GM12878 (cell line): ENCODE results near the gene KIRREL3. TPM values are rescaled to one million over a fixed set of nuclear protein-coding genes. Genes with fewer than 3 reads are reported as not detected.

Experiments used
- ATAC-seq: fragments of 200-7000 bp; cut with Tn5 transposase; 3 replicates; pipeline ENCODE4 v1.9.1; 2020; ENCODE audit warnings: mild to moderate bottlenecking, moderate library complexity
- BruUV-seq: library from RNA; stranded (reverse); fragments of 400-500 nt; replicated peaks from 2 replicates; lab custom pipeline; 2021; lab: Mats Ljungman, UMichigan
- CTCF ChIA-PET: fragments of 300-600 bp; sonication (Branson Sonifier 250); formaldehyde crosslinking; extraction: SDS; loops from one replicate; lab custom pipeline; 2021; ENCODE audit warnings: inconsistent platforms; lab: Yijun Ruan, JAX
- POLR2A ChIA-PET: fragments of 350-600 bp; formaldehyde crosslinking; extraction: SDS; loops from one replicate; lab custom pipeline; 2021; ENCODE audit warnings: inconsistent platforms; lab: Charles Lee
- RAD21 ChIA-PET: fragments of 300-600 bp; sonication (Branson Sonifier 250); formaldehyde crosslinking; loops from one replicate; lab custom pipeline; 2023; ENCODE audit warnings: antibody characterized with exemption; ENCODE audit not compliant: unreplicated experiment; lab: Charles Lee
- SMC1A ChIA-PET: fragments of 300-600 bp; sonication (Branson Sonifier 250); formaldehyde crosslinking; loops from one replicate; lab custom pipeline; 2023; ENCODE audit not compliant: unreplicated experiment, uncharacterized antibody; lab: Charles Lee
- DNase-seq: peaks from one replicate; pipeline ENCODE4 v3.0.0-alpha.2; 2011; ENCODE audit warnings: low read depth, low spot score
- FAIRE-seq: peaks from 3 replicates; lab custom pipeline; 2011; peaks lifted over from hg19 to GRCh38; lab: Jason Lieb, UNC
- H2AFZ ChIP-seq: 2 replicates; pipeline ENCODE4 v1.6.0; 2011; ENCODE audit warnings: low read depth, low read length, control low read depth; ENCODE audit not compliant: control insufficient read depth
- H3K27ac ChIP-seq: 2 replicates; pipeline ENCODE4 v1.5.1; 2011; ENCODE audit warnings: control low read depth; ENCODE audit not compliant: control insufficient read depth, insufficient read depth
- H3K27me3 ChIP-seq, 2 experiments: replicated peaks in 1 of 2; 2 replicates each; pipeline versions ENCODE4 v1.6.0 to v1.6.1; 2011; ENCODE audit warnings: low read length in 1 of 2; ENCODE audit not compliant: control insufficient read depth in 2 of 2, insufficient read depth in 2 of 2
- H3K36me3 ChIP-seq, 2 experiments: 2 replicates each; pipeline ENCODE4 v1.5.1; 2011; ENCODE audit warnings: low read length in 1 of 2; ENCODE audit not compliant: control insufficient read depth in 2 of 2, insufficient read depth in 2 of 2
- H3K4me1 ChIP-seq: 2 replicates; pipeline ENCODE4 v1.6.1; 2011; ENCODE audit warnings: mild to moderate bottlenecking, low read length, moderate library complexity, mixed read lengths; ENCODE audit not compliant: control insufficient read depth, insufficient read depth
- H3K4me2 ChIP-seq: 2 replicates; pipeline ENCODE4 v1.6.0; 2011; ENCODE audit warnings: control low read depth; ENCODE audit not compliant: control insufficient read depth, insufficient read depth
- H3K4me3 ChIP-seq: fragments of 200-600 bp; sonication (generic); 2 replicates; pipeline ENCODE4 v1.5.1; 2016
- H3K79me2 ChIP-seq: 2 replicates; pipeline ENCODE4 v1.6.0; 2011; ENCODE audit warnings: low read length; ENCODE audit not compliant: control insufficient read depth, insufficient read depth
- H3K9ac ChIP-seq: 2 replicates; pipeline ENCODE4 v1.8.0; 2011; ENCODE audit warnings: low read length, control low read depth, mixed read lengths; ENCODE audit not compliant: control insufficient read depth, insufficient read depth
- H3K9me3 ChIP-seq: replicated peaks from 3 replicates; pipeline ENCODE4 v1.5.1; 2011; ENCODE audit warnings: mild to moderate bottlenecking, low read length; ENCODE audit not compliant: control insufficient read depth, insufficient read depth
- H4K20me1 ChIP-seq: 2 replicates; pipeline ENCODE4 v1.6.0; 2011; ENCODE audit not compliant: control insufficient read depth, insufficient read depth
- CBX5 ChIP-seq: sonication (generic); IDR thresholded peaks from 2 replicates; pipeline ENCODE4 v1.6.1; 2016; ENCODE audit warnings: low read depth, moderate library complexity, mild to moderate bottlenecking, inconsistent platforms
- EED ChIP-seq: sonication (generic); IDR thresholded peaks from 2 replicates; pipeline ENCODE4 v1.6.1; 2016; ENCODE audit warnings: antibody characterized with exemption, low read depth
- GABPA ChIP-seq: IDR thresholded peaks from 2 replicates; pipeline ENCODE4 v1.6.1; 2014; ENCODE audit warnings: antibody characterized with exemption, low read depth, mild to moderate bottlenecking, inconsistent platforms
- NFIC ChIP-seq: IDR thresholded peaks from 2 replicates; pipeline ENCODE4 v1.6.1; 2012; ENCODE audit warnings: low read depth, mild to moderate bottlenecking, inconsistent platforms, low read length, moderate library complexity
- RB1 ChIP-seq: fragments of 450-650 bp; formaldehyde crosslinking; IDR thresholded peaks from 2 replicates; pipeline ENCODE4 v1.6.1; 2017; ENCODE audit warnings: mild to moderate bottlenecking, borderline replicate concordance
- SMAD1 ChIP-seq: fragments of 450-650 bp; IDR thresholded peaks from 2 replicates; pipeline ENCODE4 v1.6.1; 2018; ENCODE audit warnings: mild to moderate bottlenecking, low read depth; ENCODE audit not compliant: partially characterized antibody
- SMARCA5 ChIP-seq: fragments of 450-650 bp; IDR thresholded peaks from 2 replicates; pipeline ENCODE4 v1.6.1; 2017; ENCODE audit warnings: mild to moderate bottlenecking
- SREBF1 ChIP-seq: IDR thresholded peaks from 2 replicates; pipeline ENCODE4 v1.6.1; 2012; ENCODE audit warnings: mild to moderate bottlenecking, low read length
- SREBF2 ChIP-seq: IDR thresholded peaks from 2 replicates; pipeline ENCODE4 v1.6.1; 2012; ENCODE audit warnings: mild to moderate bottlenecking, low read length
- SUPT20H ChIP-seq: IDR thresholded peaks from 2 replicates; pipeline ENCODE4 v1.6.1; 2011; ENCODE audit warnings: low read depth, mild to moderate bottlenecking, low read length, moderate library complexity, borderline replicate concordance; ENCODE audit not compliant: control insufficient read depth
- SUZ12 ChIP-seq: fragments of 200-600 bp; sonication (generic); IDR thresholded peaks from one replicate; pipeline ENCODE4 v1.6.1; 2018; ENCODE audit warnings: antibody characterized with exemption, mild to moderate bottlenecking; ENCODE audit not compliant: unreplicated experiment
- TARDBP ChIP-seq: IDR thresholded peaks from 2 replicates; pipeline ENCODE4 v1.6.1; 2016; ENCODE audit warnings: borderline replicate concordance
- WGBS: methylation state at CpG from one replicate; pipeline ENCODE4 v1.1.6; 2016; ENCODE audit warnings: low lambda C conversion rate; ENCODE audit not compliant: insufficient replicate concordance, insufficient coverage; ENCODE audit errors: missing lambda C conversion rate; 5-methylcytosine and 5-hydroxymethylcytosine counted together
- in situ Hi-C: fragments of 300-500 bp; cut with MboI; formaldehyde crosslinking; loops from 9 replicates; pipeline ENCODE4 v1.14.3; 2018; ENCODE audit warnings: mixed read lengths
- intact Hi-C: fragments of 100-400 bp; cut with micrococcal nuclease; formaldehyde crosslinking; loops from one replicate; pipeline ENCODE4 v1.14.2; 2022; ENCODE audit not compliant: unreplicated experiment
- polyA plus RNA-seq, 11 experiments: library from polyadenylated mRNA; depleted of rRNA in 4 of 11; unstranded in 6 of 11; stranded (reverse) in 5 of 11; fragments of >200 nt; fragmentation: Nextera tagmentation in 4 of 11; fragmentation: Illumina TruSeq in 1 of 11; extraction: Ambion mirVana in 4 of 11; extraction: Trizol in 1 of 11; gene quantifications; 1 replicate in 1 of 11; 2 replicates in 10 of 11; pipeline versions ENCODE4 v1.2.1 to v1.2.3, GENCODE V29; 2011 to 2016; ENCODE audit warnings: inconsistent platforms in 2 of 11, missing spikeins in 2 of 11, low read depth in 1 of 11
- total RNA-seq, 4 experiments: library from RNA; depleted of rRNA in 3 of 4; stranded (reverse); fragments of >200 nt in 3 of 4; fragmentation: Illumina TruSeq in 1 of 4; extraction: Trizol in 1 of 4; gene quantifications; 2 replicates each; pipeline versions ENCODE4 v1.2.1 to v1.2.3, GENCODE V29; 2013 to 2021
- TF ChIP-seq, protein P1 (sequence below): fragments of 450-650 bp; IDR thresholded peaks from 2 replicates; pipeline ENCODE4 v1.6.1; 2014; ENCODE audit warnings: mild to moderate bottlenecking

Gene KIRREL3
- total and polyA plus RNA-seq, 10 of the 15 experiments (the other 5 are each of a cell fraction or from before 2014, with no cell fraction given): under 0.01 TPM; not detected in 9

DNA sequence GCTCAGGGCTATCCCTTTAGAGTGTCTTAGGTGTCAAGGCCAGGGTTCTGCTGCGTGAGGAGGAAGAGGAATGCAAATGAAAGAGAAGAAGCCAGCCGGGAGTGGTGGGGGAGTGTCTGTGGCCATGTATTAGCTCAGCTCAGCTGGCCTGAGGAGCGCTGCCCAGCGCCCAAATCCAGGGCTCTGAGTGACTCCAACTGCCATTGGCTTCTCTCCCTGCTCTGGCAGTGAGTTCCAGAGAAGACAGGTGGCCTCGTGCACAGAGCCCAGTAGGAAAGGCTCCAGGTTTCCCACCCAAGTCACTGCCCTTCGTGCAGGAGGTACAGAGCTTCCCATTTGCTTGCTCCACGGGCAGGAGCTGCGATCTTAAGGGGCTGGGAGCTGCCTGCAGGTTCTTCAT, 302.0 kb downstream of the KIRREL3 start:
- RAD21 ChIA-PET: no interaction called here
- CTCF ChIA-PET: interaction anchor here (0.6 to 4.6 kb wide), 2 partner anchors 18 to 90 kb away, joined by 3 to 22 read pairs; no protein-coding TSS in a partner anchor
- Histone ChIP-seq H3K9ac (no peak overlapping the region), H3K79me2 (no peaks in the 10 kb centered on the region), H3K9me3 (no peaks in the 10 kb centered on the region), H3K4me2 (no peak overlapping the region), H3K36me3 (no peaks in the 10 kb centered on the region), H2AFZ (no peak overlapping the region), H3K27me3 (no peaks in the 10 kb centered on the region; a peak in 1 of 4 replicates), H3K4me3 (no peak overlapping the region), H3K27ac (no peak overlapping the region), H4K20me1 (no peaks in the 10 kb centered on the region), H3K4me1 (peaks cover 16% of the 10 kb centered on the region)
- in situ Hi-C loops (no loop called here), intact Hi-C loops (no loop called here)
- TF ChIP-seq SREBF2 (no peak), SMAD1 (no peak), EED (no peak), TARDBP (no peak), SMARCA5 (no peak), RB1 (no peak)
- ATAC-seq (no peak), FAIRE-seq (no peak), DNase-seq (no peak)
- 16% methylated on average over 8 of the region's 8 CpGs for WGBS
- SMC1A ChIA-PET: interaction anchor here (1.2 kb wide), 1 partner anchor 10 kb away, joined by 4 read pairs; no protein-coding TSS in a partner anchor
- POLR2A ChIA-PET: no interaction called here
- BruUV-seq: no TSS peak

DNA sequence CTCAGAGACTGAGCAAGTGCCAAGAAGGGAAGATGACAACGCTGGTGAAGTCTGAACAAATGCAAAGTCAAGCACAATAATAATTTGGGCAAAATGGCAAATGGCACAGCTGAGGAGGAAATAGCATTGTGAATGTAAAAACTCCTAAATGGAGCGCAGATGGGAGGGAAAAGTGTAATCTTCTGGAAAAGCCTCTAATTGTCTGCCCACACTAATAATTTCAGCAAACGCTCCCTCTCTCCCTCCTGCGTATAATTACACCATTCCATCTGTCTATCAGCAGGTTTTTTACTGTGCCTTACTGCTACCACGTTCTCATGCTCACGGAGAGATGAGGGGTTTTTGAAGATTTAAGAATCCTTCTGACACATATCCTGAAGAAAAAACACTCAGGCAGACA, 302.6 kb downstream of the KIRREL3 start:
- intact Hi-C loops: no loop called here
- POLR2A ChIA-PET: no interaction called here
- no TSS peak for BruUV-seq

More for the DNA sequence above, 302.6 kb downstream of the KIRREL3 start:
- FAIRE-seq (no peak), DNase-seq (no peak), ATAC-seq (no peak)
- H3K36me3 ChIP-seq: no peaks in the 10 kb centered on the region
- H3K27ac ChIP-seq: no peak overlapping the region
- WGBS: 31% methylated on average over 6 of the region's 6 CpGs
- CTCF ChIA-PET: interaction anchor here (4.6 kb wide), 1 partner anchor 19 kb away, joined by 22 read pairs; no protein-coding TSS in a partner anchor
- H3K27me3 ChIP-seq: no peaks in the 10 kb centered on the region; a peak in 1 of 4 replicates
- TF ChIP-seq NFIC: no peak
- TF ChIP-seq CBX5: no peak
- TF ChIP-seq SREBF1: no peak
- no peak for TF ChIP-seq SUPT20H
- TF ChIP-seq, protein P1, sequence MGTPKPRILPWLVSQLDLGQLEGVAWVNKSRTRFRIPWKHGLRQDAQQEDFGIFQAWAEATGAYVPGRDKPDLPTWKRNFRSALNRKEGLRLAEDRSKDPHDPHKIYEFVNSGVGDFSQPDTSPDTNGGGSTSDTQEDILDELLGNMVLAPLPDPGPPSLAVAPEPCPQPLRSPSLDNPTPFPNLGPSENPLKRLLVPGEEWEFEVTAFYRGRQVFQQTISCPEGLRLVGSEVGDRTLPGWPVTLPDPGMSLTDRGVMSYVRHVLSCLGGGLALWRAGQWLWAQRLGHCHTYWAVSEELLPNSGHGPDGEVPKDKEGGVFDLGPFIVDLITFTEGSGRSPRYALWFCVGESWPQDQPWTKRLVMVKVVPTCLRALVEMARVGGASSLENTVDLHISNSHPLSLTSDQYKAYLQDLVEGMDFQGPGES: no peak
- TF ChIP-seq GABPA: no peak
- no peak for TF ChIP-seq RB1
- TF ChIP-seq SUZ12: no peak
- H4K20me1 ChIP-seq: no peaks in the 10 kb centered on the region
- H3K79me2 ChIP-seq: no peaks in the 10 kb centered on the region
- RAD21 ChIA-PET: no interaction called here
- H3K4me3 ChIP-seq: no peak overlapping the region
- peaks cover 16% of the 10 kb centered on the region for H3K4me1 ChIP-seq
- SMC1A ChIA-PET: no interaction called here
- H3K9ac ChIP-seq: no peak overlapping the region
- no peak overlapping the region for H3K4me2 ChIP-seq
- H3K9me3 ChIP-seq: no peaks in the 10 kb centered on the region
- no peak overlapping the region for H2AFZ ChIP-seq
- in situ Hi-C loops: no loop called here
